Measurements from ENCODE around the gene TIFAB. TPM values are rescaled to one million over a fixed set of nuclear protein-coding genes. Genes with fewer than 3 reads are reported as not detected.

Gene TIFAB
- total RNA-seq, 1 experiment from 2014 or later: not detected

- ChIA-PET POLR2A (no interaction called here), CTCF (no interaction called here)
- in situ Hi-C loops (cut with HindIII; ENCODE audit: low pct_unique_long_range_greater_than_20kb, low sequenced_read_pairs): no loop called here
- Histone ChIP-seq H3K27ac (ENCODE audit: low read length) (no peak overlapping the region), H3K9me3 (ENCODE audit: control insufficient read depth, insufficient read depth, low read depth, low read length) (no peaks in the 10 kb centered on the region), H3K4me1 (ENCODE audit: control insufficient read depth, insufficient read depth, low read length) (no peaks in the 10 kb centered on the region), H3K4me3 (ENCODE audit: low read depth in 2 of 2, low read length in 2 of 2) (no peak overlapping the region), H3K27me3 (ENCODE audit: control insufficient read depth, insufficient read depth, low read length) (peaks cover 3% of the 10 kb centered on the region; the same call in 1 of the 2 replicates), H3K36me3 (ENCODE audit: control insufficient read depth, insufficient read depth, low read length) (no peaks in the 10 kb centered on the region)
- BruUV-seq (replicated peaks): no TSS peak
- ATAC-seq (no peak), DNase-seq (ENCODE audit: low read depth, low spot score) (no peak)
- no peak for TF ChIP-seq CTCF (IDR thresholded peaks at IDR 0.05)
- TF ChIP-seq SIN3A (IDR thresholded peaks at IDR 0.05; ENCODE audit: borderline replicate concordance, insufficient read depth, low read depth, low read length): no peak
- no peak for TF ChIP-seq TCF7L2 (IDR thresholded peaks at IDR 0.05; ENCODE audit: low read depth, low read length)
- no peak for TF ChIP-seq POLR2AphosphoS5 (IDR thresholded peaks at IDR 0.05; ENCODE audit: low read depth, low read length)
- no peak for TF ChIP-seq REST (IDR thresholded peaks at IDR 0.05; ENCODE audit: insufficient read depth in 1 of 2, low read depth in 2 of 2, low read length in 1 of 2)
- intact Hi-C loops (cut with micrococcal nuclease; ENCODE audit: unreplicated experiment): no loop called here
Measured at GRCh38 chr5:135491038-135491551, 38.9 kb upstream of the TIFAB start.

- Histone ChIP-seq H3K4me3 (ENCODE audit: low read depth in 2 of 2, low read length in 2 of 2) (no peak overlapping the region), H3K36me3 (ENCODE audit: control insufficient read depth, insufficient read depth, low read length) (no peaks in the 10 kb centered on the region), H3K27me3 (ENCODE audit: control insufficient read depth, insufficient read depth, low read length) (peaks cover 3% of the 10 kb centered on the region; the same call in 1 of the 2 replicates), H3K27ac (ENCODE audit: low read length) (no peak overlapping the region), H3K4me1 (ENCODE audit: control insufficient read depth, insufficient read depth, low read length) (no peaks in the 10 kb centered on the region), H3K9me3 (ENCODE audit: control insufficient read depth, insufficient read depth, low read depth, low read length) (no peaks in the 10 kb centered on the region)
- ChIA-PET CTCF (no interaction called here), POLR2A (no interaction called here)
- DNase-seq (ENCODE audit: low read depth, low spot score) (no peak), ATAC-seq (no peak)
- in situ Hi-C loops (cut with HindIII; ENCODE audit: low pct_unique_long_range_greater_than_20kb, low sequenced_read_pairs) (no loop called here), intact Hi-C loops (cut with micrococcal nuclease; ENCODE audit: unreplicated experiment) (no loop called here)
- no peak for TF ChIP-seq REST (IDR thresholded peaks at IDR 0.05; ENCODE audit: insufficient read depth in 1 of 2, low read depth in 2 of 2, low read length in 1 of 2)
- no peak for TF ChIP-seq TCF7L2 (IDR thresholded peaks at IDR 0.05; ENCODE audit: low read depth, low read length)
- TF ChIP-seq SIN3A (IDR thresholded peaks at IDR 0.05; ENCODE audit: borderline replicate concordance, insufficient read depth, low read depth, low read length): no peak
- TF ChIP-seq POLR2AphosphoS5 (IDR thresholded peaks at IDR 0.05; ENCODE audit: low read depth, low read length): no peak
- no peak for TF ChIP-seq CTCF (IDR thresholded peaks at IDR 0.05)
- no TSS peak for BruUV-seq (replicated peaks)
Measured at GRCh38 chr5:135490245-135491037, 38.3 kb upstream of the TIFAB start.
